OCI-LY3 (cell line): Measurements from ENCODE around the gene RBBP9.

Experiments
- H2AFZ ChIP-seq: fragments of 200-600, 300-600 bp; shearing (Covaris generic); 2 replicates; pipeline ENCODE4 v1.6.0; 2014; ENCODE audit warnings: antibody characterized with exemption, low read depth, low read length
- H3K27ac ChIP-seq: fragments of 200-600, 300-600 bp; sonication (generic); 2 replicates; pipeline ENCODE4 v1.5.1; 2014; ENCODE audit warnings: mild to moderate bottlenecking, low read length, moderate library complexity, mixed read lengths
- H3K27me3 ChIP-seq: fragments of 200-600, 300-600 bp; sonication (generic); 2 replicates; pipeline ENCODE4 v1.6.1; 2014; ENCODE audit warnings: low read depth, low read length, mixed read lengths
- H3K36me3 ChIP-seq: fragments of 200-600, 300-600 bp; sonication (generic); replicated peaks from 2 replicates; pipeline ENCODE3; 2014; ENCODE audit warnings: low read depth, low read length, mixed read lengths
- H3K4me1 ChIP-seq: fragments of 300-600, 200-600 bp; sonication (generic); 2 replicates; pipeline ENCODE4 v1.6.1; 2014; ENCODE audit warnings: low read length, mixed read lengths
- H3K4me2 ChIP-seq: fragments of 200-600, 300-600 bp; sonication (generic); 2 replicates; pipeline ENCODE4 v1.6.1; 2014; ENCODE audit warnings: low read length, mixed read lengths
- H3K4me3 ChIP-seq: fragments of 300-600, 200-600 bp; sonication (generic); 2 replicates; pipeline ENCODE4 v1.5.1; 2014; ENCODE audit warnings: antibody characterized with exemption, mild to moderate bottlenecking, low read length, moderate library complexity
- H3K79me2 ChIP-seq: fragments of 300-600, 200-600 bp; shearing (Covaris generic); 2 replicates; pipeline ENCODE4 v1.6.1; 2014; ENCODE audit warnings: mild to moderate bottlenecking, low read length, mixed read lengths
- H3K9ac ChIP-seq: fragments of 300-600, 200-600 bp; shearing (Covaris generic); 2 replicates; pipeline ENCODE4 v1.6.0; 2014; ENCODE audit warnings: mild to moderate bottlenecking, low read length, moderate library complexity
- H3K9me3 ChIP-seq: fragments of 200-600, 300-600 bp; shearing (Covaris generic); 2 replicates; pipeline ENCODE4 v1.6.1; 2014; ENCODE audit warnings: low read length, mixed read lengths; ENCODE audit not compliant: insufficient read depth
- H4K20me1 ChIP-seq: fragments of 200-600, 300-600 bp; sonication (generic); 2 replicates; pipeline ENCODE4 v1.6.1; 2016; ENCODE audit warnings: low read length, mixed read lengths; ENCODE audit not compliant: insufficient read depth
- EZH2phosphoT487 ChIP-seq: fragments of 200-600 bp; shearing (Covaris generic); IDR thresholded peaks from 2 replicates; pipeline ENCODE4 v1.6.1; 2018; ENCODE audit warnings: antibody characterized with exemption, mixed run types, low read depth
- TF ChIP-seq, protein P1 (sequence below): fragments of 200-600, 300-600 bp; sonication (generic); IDR thresholded peaks from 2 replicates; pipeline ENCODE4 v1.5.1; 2014; ENCODE audit warnings: antibody characterized with exemption, low read length, low read depth

Gene RBBP9

DNA sequence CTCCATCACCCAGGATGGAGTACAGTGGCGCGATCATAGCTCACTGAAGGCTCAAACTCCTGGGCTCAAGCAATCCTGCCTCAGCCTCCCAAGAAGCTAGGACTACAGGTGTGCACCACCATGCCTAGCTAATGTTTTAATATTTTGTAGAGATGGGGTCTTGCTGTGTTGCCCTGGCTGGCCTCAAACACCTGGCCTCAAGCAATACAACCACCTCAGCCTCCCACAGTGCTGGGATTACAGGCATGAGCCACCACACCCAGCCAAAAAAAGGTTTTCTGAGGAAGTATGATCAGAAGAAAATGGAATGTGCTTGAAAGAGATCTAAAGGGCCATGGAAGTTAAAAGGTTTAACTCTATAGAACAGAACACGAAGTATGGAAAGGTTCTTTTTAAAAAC is 8.7 kb downstream of the RBBP9 start:
- H3K27me3 ChIP-seq: no peaks in the 10 kb centered on the region
- no peak for TF ChIP-seq EZH2phosphoT487
- TF ChIP-seq, protein P1, sequence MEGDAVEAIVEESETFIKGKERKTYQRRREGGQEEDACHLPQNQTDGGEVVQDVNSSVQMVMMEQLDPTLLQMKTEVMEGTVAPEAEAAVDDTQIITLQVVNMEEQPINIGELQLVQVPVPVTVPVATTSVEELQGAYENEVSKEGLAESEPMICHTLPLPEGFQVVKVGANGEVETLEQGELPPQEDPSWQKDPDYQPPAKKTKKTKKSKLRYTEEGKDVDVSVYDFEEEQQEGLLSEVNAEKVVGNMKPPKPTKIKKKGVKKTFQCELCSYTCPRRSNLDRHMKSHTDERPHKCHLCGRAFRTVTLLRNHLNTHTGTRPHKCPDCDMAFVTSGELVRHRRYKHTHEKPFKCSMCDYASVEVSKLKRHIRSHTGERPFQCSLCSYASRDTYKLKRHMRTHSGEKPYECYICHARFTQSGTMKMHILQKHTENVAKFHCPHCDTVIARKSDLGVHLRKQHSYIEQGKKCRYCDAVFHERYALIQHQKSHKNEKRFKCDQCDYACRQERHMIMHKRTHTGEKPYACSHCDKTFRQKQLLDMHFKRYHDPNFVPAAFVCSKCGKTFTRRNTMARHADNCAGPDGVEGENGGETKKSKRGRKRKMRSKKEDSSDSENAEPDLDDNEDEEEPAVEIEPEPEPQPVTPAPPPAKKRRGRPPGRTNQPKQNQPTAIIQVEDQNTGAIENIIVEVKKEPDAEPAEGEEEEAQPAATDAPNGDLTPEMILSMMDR: no peak
- no peak overlapping the region for H3K9ac ChIP-seq
- H3K9me3 ChIP-seq: no peaks in the 10 kb centered on the region
- H3K36me3 ChIP-seq: peaks cover 58% of the 10 kb centered on the region
- H3K4me1 ChIP-seq: no peaks in the 10 kb centered on the region
- no peak overlapping the region for H3K4me3 ChIP-seq
- H3K27ac ChIP-seq: no peak overlapping the region
- no peaks in the 10 kb centered on the region for H3K79me2 ChIP-seq
- no peak overlapping the region for H2AFZ ChIP-seq
- H3K4me2 ChIP-seq: no peak overlapping the region
- no peaks in the 10 kb centered on the region for H4K20me1 ChIP-seq

DNA sequence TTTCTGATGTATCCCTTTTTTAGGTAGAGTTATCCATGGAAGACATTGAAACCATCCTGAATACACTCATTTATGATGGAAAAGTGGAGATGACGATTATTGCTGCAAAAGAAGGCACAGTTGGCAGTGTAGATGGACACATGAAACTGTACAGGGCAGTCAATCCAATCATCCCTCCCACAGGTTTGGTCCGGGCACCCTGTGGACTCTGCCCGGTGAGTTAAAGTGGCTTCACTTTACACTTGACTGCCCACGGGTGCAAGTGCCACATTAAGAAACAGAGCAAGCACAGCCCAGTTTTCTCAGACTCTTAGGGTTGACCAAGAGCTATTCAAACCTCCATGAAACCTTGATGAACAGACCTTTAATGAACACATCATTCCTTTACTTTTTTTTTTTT is 15.4 kb downstream of the RBBP9 start:
- Histone ChIP-seq H3K27ac (no peak overlapping the region), H2AFZ (no peak overlapping the region), H3K27me3 (no peaks in the 10 kb centered on the region), H3K4me3 (no peak overlapping the region), H3K4me1 (no peaks in the 10 kb centered on the region), H4K20me1 (no peaks in the 10 kb centered on the region), H3K9ac (no peak overlapping the region), H3K79me2 (no peaks in the 10 kb centered on the region), H3K4me2 (no peak overlapping the region), H3K36me3 (peaks cover 37% of the 10 kb centered on the region), H3K9me3 (no peaks in the 10 kb centered on the region)
- TF ChIP-seq EZH2phosphoT487: no peak
- TF ChIP-seq, protein P1: no peak

DNA sequence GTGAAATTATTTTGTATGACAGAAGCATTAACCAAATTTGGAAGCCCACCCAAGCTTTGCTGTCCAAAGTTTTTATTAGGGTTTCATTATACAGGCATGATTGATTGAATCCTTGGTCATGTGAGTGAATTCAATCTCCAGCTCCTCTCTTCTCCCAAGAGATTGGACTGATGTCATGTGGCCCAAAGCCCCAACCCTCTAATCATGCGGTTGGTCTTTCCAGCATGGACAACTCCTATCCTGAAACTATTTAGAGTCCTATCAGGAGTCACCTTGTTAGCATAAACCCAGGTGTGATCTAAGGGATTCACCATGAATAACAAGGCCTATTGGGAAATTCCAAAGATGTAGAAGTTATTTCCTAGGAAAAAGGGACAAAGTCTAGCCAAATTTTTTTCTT is 19.2 kb downstream of the RBBP9 start:
- Histone ChIP-seq H3K9ac (no peak overlapping the region), H3K4me2 (no peak overlapping the region), H3K9me3 (no peaks in the 10 kb centered on the region), H3K79me2 (no peaks in the 10 kb centered on the region), H2AFZ (no peak overlapping the region), H3K4me1 (no peaks in the 10 kb centered on the region), H3K36me3 (peaks cover 38% of the 10 kb centered on the region), H3K27ac (no peak overlapping the region), H3K4me3 (no peak overlapping the region), H4K20me1 (no peaks in the 10 kb centered on the region), H3K27me3 (no peaks in the 10 kb centered on the region)
- TF ChIP-seq, protein P1: no peak
- no peak for TF ChIP-seq EZH2phosphoT487

DNA sequence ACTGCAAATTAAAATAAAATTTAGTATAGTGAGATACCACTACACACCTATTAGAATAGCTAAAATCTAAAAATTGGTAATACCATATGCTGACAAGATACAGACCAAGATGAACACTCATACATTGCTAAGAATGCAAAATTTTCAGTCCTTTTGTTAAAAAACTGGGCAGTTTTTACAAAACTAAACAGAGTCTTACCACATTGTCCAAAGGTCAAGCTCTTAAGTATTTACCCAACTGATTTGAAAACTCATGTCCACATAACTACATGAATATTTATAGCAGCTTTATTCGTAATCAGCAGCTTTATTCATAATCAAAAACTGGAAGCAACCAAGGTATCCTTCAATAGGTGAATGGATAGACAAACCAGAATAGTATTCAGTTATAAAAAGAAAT is 19.8 kb downstream of the RBBP9 start:
- no peak overlapping the region for H2AFZ ChIP-seq
- peaks cover 32% of the 10 kb centered on the region for H3K36me3 ChIP-seq
- H3K9ac ChIP-seq: no peak overlapping the region
- H3K79me2 ChIP-seq: no peaks in the 10 kb centered on the region
- no peak overlapping the region for H3K4me2 ChIP-seq
- no peaks in the 10 kb centered on the region for H4K20me1 ChIP-seq
- TF ChIP-seq EZH2phosphoT487: no peak
- TF ChIP-seq, protein P1: no peak
- H3K4me3 ChIP-seq: no peak overlapping the region
- H3K9me3 ChIP-seq: no peaks in the 10 kb centered on the region
- no peaks in the 10 kb centered on the region for H3K27me3 ChIP-seq
- H3K4me1 ChIP-seq: no peaks in the 10 kb centered on the region
- H3K27ac ChIP-seq: no peak overlapping the region
